H1 (cell line): Measurements from ENCODE around the gene MRRF. TPM values are rescaled to one million over a fixed set of nuclear protein-coding genes. Genes with fewer than 3 reads are reported as not detected.

Source experiments
- CTCF ChIA-PET: fragments of 300-600 bp; sonication (Branson Sonifier 250); formaldehyde crosslinking; loops from one replicate; lab custom pipeline; 2021; ENCODE audit not compliant: partially characterized antibody; lab: Charles Lee
- POLR2A ChIA-PET: fragments of 300-600 bp; sonication (Branson Sonifier 250); formaldehyde crosslinking; loops from one replicate; lab custom pipeline; 2021; ENCODE audit warnings: inconsistent platforms; ENCODE audit not compliant: partially characterized antibody; lab: Charles Lee
- DNase-seq, 2 experiments: peaks; one replicate each; pipeline versions ENCODE4 v3.0.0 to v3.0.0-alpha.2; 2010 to 2022; ENCODE audit warnings: low spot score in 2 of 2, low read depth in 1 of 2, mixed read lengths in 1 of 2
- FAIRE-seq: peaks from 2 replicates; lab custom pipeline; 2011; peaks lifted over from hg19 to GRCh38; lab: Jason Lieb, UNC
- H2AFZ ChIP-seq: 2 replicates; pipeline ENCODE4 v1.8.1; 2012; ENCODE audit warnings: low read length, inconsistent platforms
- H2AK5ac ChIP-seq: 2 replicates; pipeline ENCODE4 v1.6.1; 2013; ENCODE audit warnings: low read depth, low read length
- H2BK120ac ChIP-seq: replicated peaks from 2 replicates; pipeline ENCODE3; 2013; ENCODE audit warnings: low read depth, low read length, inconsistent platforms
- H2BK12ac ChIP-seq: 2 replicates; pipeline ENCODE4 v1.6.1; 2013; ENCODE audit warnings: low read depth, low read length
- H2BK15ac ChIP-seq: 2 replicates; pipeline ENCODE4 v1.6.1; 2013; ENCODE audit warnings: low read length
- H2BK20ac ChIP-seq: 2 replicates; pipeline ENCODE4 v1.6.1; 2013; ENCODE audit warnings: low read length
- H2BK5ac ChIP-seq: 2 replicates; pipeline ENCODE4 v1.6.1; 2013; ENCODE audit warnings: low read depth, low read length
- H3K14ac ChIP-seq: 2 replicates; pipeline ENCODE4 v1.6.1; 2013; ENCODE audit warnings: inconsistent platforms; ENCODE audit not compliant: insufficient read length
- H3K18ac ChIP-seq: 2 replicates; pipeline ENCODE4 v1.6.1; 2013; ENCODE audit warnings: low read length; ENCODE audit errors: extremely low read depth
- H3K23ac ChIP-seq: 2 replicates; pipeline ENCODE4 v1.6.1; 2013; ENCODE audit warnings: inconsistent platforms; ENCODE audit not compliant: insufficient read length
- H3K23me2 ChIP-seq: 2 replicates; pipeline ENCODE4 v1.6.1; 2013; ENCODE audit warnings: low read depth, low read length
- H3K27ac ChIP-seq: 2 replicates; pipeline ENCODE4 v1.6.1; 2011; ENCODE audit warnings: low read depth, low read length, inconsistent platforms
- H3K27me3 ChIP-seq, 4 experiments: replicated peaks in 1 of 4; 1 replicate in 1 of 4; 2 replicates in 3 of 4; pipeline versions ENCODE4 v1.6.1 to v1.8.1; 2011 to 2013; ENCODE audit warnings: low read length in 3 of 4, mild to moderate bottlenecking in 3 of 4, inconsistent platforms in 2 of 4, mixed read lengths in 2 of 4, moderate library complexity in 1 of 4; ENCODE audit not compliant: control insufficient read depth in 3 of 4, insufficient read depth in 3 of 4; ENCODE audit errors: extremely low read depth in 1 of 4
- H3K36me3 ChIP-seq, 4 experiments: 2 replicates each; pipeline versions ENCODE4 v1.6.1 to v1.8.1; 2011 to 2013; ENCODE audit warnings: mild to moderate bottlenecking in 4 of 4, low read length in 3 of 4, moderate library complexity in 2 of 4, control low read depth in 1 of 4, inconsistent platforms in 1 of 4; ENCODE audit not compliant: insufficient read depth in 4 of 4, control insufficient read depth in 2 of 4
- H3K4ac ChIP-seq: replicated peaks from 2 replicates; pipeline ENCODE3; 2013; ENCODE audit warnings: low read length, low read depth, mixed read lengths, inconsistent platforms; ENCODE audit not compliant: insufficient read length
- H3K4me1 ChIP-seq, 4 experiments: replicated peaks in 1 of 4; 1 replicate in 1 of 4; 2 replicates in 3 of 4; pipeline versions ENCODE4 v1.6.1 to v1.8.1; 2011 to 2013; ENCODE audit warnings: low read length in 3 of 4, inconsistent platforms in 2 of 4, mixed read lengths in 1 of 4; ENCODE audit not compliant: insufficient read depth in 4 of 4, control insufficient read depth in 3 of 4
- H3K4me2 ChIP-seq, 2 experiments: 2 replicates each; pipeline versions ENCODE4 v1.6.1 to v1.8.1; 2011 to 2013; ENCODE audit warnings: low read depth in 2 of 2, low read length in 2 of 2, control low read depth in 1 of 2, inconsistent platforms in 1 of 2, mild to moderate bottlenecking in 1 of 2; ENCODE audit not compliant: insufficient read depth in 1 of 2
- H3K4me3 ChIP-seq, 4 experiments: fragments of 200-600, 300-600 bp in 1 of 4; sonication (generic), shearing (Covaris generic), sonication (Bioruptor Twin) in 1 of 4; 2 replicates each; pipeline versions ENCODE4 v1.5.1 to v1.8.1; 2011 to 2016; ENCODE audit warnings: low read length in 4 of 4, low read depth in 3 of 4, control low read depth in 2 of 4, inconsistent platforms in 2 of 4, mild to moderate bottlenecking in 2 of 4, mixed read lengths in 1 of 4, moderate library complexity in 1 of 4; ENCODE audit not compliant: insufficient read depth in 2 of 4; ENCODE audit errors: extremely low read depth in 1 of 4
- H3K56ac ChIP-seq: replicated peaks from 2 replicates; pipeline ENCODE3; 2013; ENCODE audit warnings: low read depth, mild to moderate bottlenecking, mixed read lengths, low read length, inconsistent platforms; ENCODE audit not compliant: insufficient read length
- H3K79me1 ChIP-seq: 2 replicates; pipeline ENCODE4 v1.6.1; 2013; ENCODE audit warnings: low read depth, low read length, control low read depth
- H3K79me2 ChIP-seq, 2 experiments: 2 replicates each; pipeline versions ENCODE4 v1.6.1 to v1.8.1; 2012 to 2013; ENCODE audit warnings: low read length in 2 of 2, mild to moderate bottlenecking in 2 of 2, inconsistent platforms in 1 of 2; ENCODE audit not compliant: insufficient read depth in 2 of 2, control insufficient read depth in 1 of 2
- H3K9ac ChIP-seq, 4 experiments: replicated peaks in 1 of 4; 1 replicate in 1 of 4; 2 replicates in 3 of 4; pipeline versions ENCODE4 v1.6.1 to v1.8.1; 2011 to 2013; ENCODE audit warnings: low read depth in 3 of 4, low read length in 3 of 4, control low read depth in 2 of 4, mild to moderate bottlenecking in 2 of 4, moderate library complexity in 2 of 4, inconsistent platforms in 1 of 4; ENCODE audit errors: extremely low read depth in 1 of 4
- H3K9me3 ChIP-seq, 2 experiments: 2 replicates each; pipeline versions ENCODE4 v1.6.1 to v1.8.1; 2012 to 2013; ENCODE audit warnings: mild to moderate bottlenecking in 2 of 2, moderate library complexity in 2 of 2, control low read depth in 1 of 2, inconsistent platforms in 1 of 2, low read depth in 1 of 2, low read length in 1 of 2, mixed read lengths in 1 of 2; ENCODE audit not compliant: insufficient read depth in 2 of 2
- H4K20me1 ChIP-seq, 2 experiments: replicated peaks in 1 of 2; 2 replicates each; pipeline versions ENCODE3 to v1.8.1; 2011 to 2013; ENCODE audit warnings: inconsistent platforms in 2 of 2, low read length in 2 of 2, mild to moderate bottlenecking in 1 of 2; ENCODE audit not compliant: insufficient read depth in 2 of 2, control insufficient read depth in 1 of 2
- H4K5ac ChIP-seq: 2 replicates; pipeline ENCODE4 v1.6.1; 2013; ENCODE audit warnings: low read length, low read depth, mixed read lengths, inconsistent platforms; ENCODE audit not compliant: insufficient read length
- H4K8ac ChIP-seq: 2 replicates; pipeline ENCODE4 v1.8.0; 2013; ENCODE audit warnings: mild to moderate bottlenecking, moderate library complexity, low read length, inconsistent platforms; ENCODE audit not compliant: insufficient read depth; ENCODE audit errors: extremely low read depth
- H4K91ac ChIP-seq: replicated peaks from 2 replicates; pipeline ENCODE3; 2013; ENCODE audit warnings: low read length, mixed read lengths, inconsistent platforms; ENCODE audit not compliant: insufficient read length
- BCL11A ChIP-seq, 2 experiments: IDR thresholded peaks; one replicate each; pipeline ENCODE4 v1.6.1; 2011; ENCODE audit warnings: low read depth in 2 of 2, low read length in 2 of 2, mild to moderate bottlenecking in 2 of 2
- CREB1 ChIP-seq: IDR thresholded peaks from 2 replicates; pipeline ENCODE4 v1.6.1; 2012; ENCODE audit warnings: inconsistent platforms
- KDM5A ChIP-seq: fragments of 200-600 bp; IDR thresholded peaks from 2 replicates; pipeline ENCODE4 v1.7.1; 2012; ENCODE audit warnings: mild to moderate bottlenecking, low read length, inconsistent platforms, mixed read lengths
- POU5F1 ChIP-seq: IDR thresholded peaks from 2 replicates; pipeline ENCODE4 v1.6.1; 2011; ENCODE audit warnings: low read depth, mild to moderate bottlenecking, low read length, moderate library complexity
- RBBP5 ChIP-seq: IDR thresholded peaks from 2 replicates; pipeline ENCODE4 v1.7.1; 2012; ENCODE audit warnings: low read depth, mild to moderate bottlenecking, inconsistent platforms, low read length, moderate library complexity, borderline replicate concordance
- RFX5 ChIP-seq: IDR thresholded peaks from 2 replicates; pipeline ENCODE4 v1.6.1; 2011; ENCODE audit warnings: low read depth, low read length, improper control_type of control experiment, borderline replicate concordance
- SIRT6 ChIP-seq: IDR thresholded peaks from one replicate; pipeline ENCODE4 v1.7.1; 2012; ENCODE audit warnings: low read length, inconsistent platforms
- SRF ChIP-seq: IDR thresholded peaks from 2 replicates; pipeline ENCODE4 v1.6.1; 2011; ENCODE audit warnings: mild to moderate bottlenecking, low read depth, low read length, moderate library complexity
- WGBS, 2 experiments: shearing (Covaris generic) in 1 of 2; methylation state at CpG; one replicate each; pipeline versions ENCODE4 v1.1.6 to v1.1.7; 2013 to 2015; ENCODE audit warnings: low lambda C conversion rate in 2 of 2, mixed read lengths in 2 of 2, inconsistent platforms in 1 of 2, low coverage in 1 of 2, missing lambda C conversion rate in 1 of 2; ENCODE audit not compliant: insufficient replicate concordance in 2 of 2, insufficient coverage in 1 of 2, insufficient read length in 1 of 2; ENCODE audit errors: extremely low coverage in 1 of 2, missing lambda C conversion rate in 1 of 2; 5-methylcytosine and 5-hydroxymethylcytosine counted together
- polyA plus RNA-seq, 7 experiments: library from polyadenylated mRNA; depleted of rRNA in 3 of 7; stranded (reverse) in 5 of 7; unstranded in 2 of 7; fragments of >200 nt in 5 of 7; fragments of 200-250 nt in 2 of 7; gene quantifications; 1 replicate in 5 of 7; 2 replicates in 1 of 7; 4 replicates in 1 of 7; pipeline versions ENCODE4 v1.2.1 to v1.2.3, GENCODE V29; 2011 to 2013; ENCODE audit warnings: missing spikeins in 2 of 7, mixed read lengths in 2 of 7
- total RNA-seq: library from RNA; stranded (reverse); fragmentation: NEBNext Ultra II Directional; extraction: Animal tissue kit (Norgen Biotek cat#: 25700); gene quantifications from 2 replicates; pipeline ENCODE4 v1.2.1, GENCODE V29; 2021
- TF ChIP-seq, protein P1 (sequence below), 3 experiments: IDR thresholded peaks; 1 replicate in 2 of 3; 2 replicates in 1 of 3; pipeline versions ENCODE4 v1.5.1 to v1.6.1; 2011; ENCODE audit warnings: low read length in 3 of 3, mild to moderate bottlenecking in 3 of 3, inconsistent platforms in 2 of 3, low read depth in 1 of 3, moderate library complexity in 1 of 3; ENCODE audit not compliant: insufficient read depth in 1 of 3; ENCODE audit errors: control extremely low read depth in 1 of 3

Gene MRRF
- total and polyA plus RNA-seq, 2 of the 8 experiments (the other 6 are each of a cell fraction or from before 2014, with no cell fraction given): 29.4 to 47.8 TPM

DNA sequence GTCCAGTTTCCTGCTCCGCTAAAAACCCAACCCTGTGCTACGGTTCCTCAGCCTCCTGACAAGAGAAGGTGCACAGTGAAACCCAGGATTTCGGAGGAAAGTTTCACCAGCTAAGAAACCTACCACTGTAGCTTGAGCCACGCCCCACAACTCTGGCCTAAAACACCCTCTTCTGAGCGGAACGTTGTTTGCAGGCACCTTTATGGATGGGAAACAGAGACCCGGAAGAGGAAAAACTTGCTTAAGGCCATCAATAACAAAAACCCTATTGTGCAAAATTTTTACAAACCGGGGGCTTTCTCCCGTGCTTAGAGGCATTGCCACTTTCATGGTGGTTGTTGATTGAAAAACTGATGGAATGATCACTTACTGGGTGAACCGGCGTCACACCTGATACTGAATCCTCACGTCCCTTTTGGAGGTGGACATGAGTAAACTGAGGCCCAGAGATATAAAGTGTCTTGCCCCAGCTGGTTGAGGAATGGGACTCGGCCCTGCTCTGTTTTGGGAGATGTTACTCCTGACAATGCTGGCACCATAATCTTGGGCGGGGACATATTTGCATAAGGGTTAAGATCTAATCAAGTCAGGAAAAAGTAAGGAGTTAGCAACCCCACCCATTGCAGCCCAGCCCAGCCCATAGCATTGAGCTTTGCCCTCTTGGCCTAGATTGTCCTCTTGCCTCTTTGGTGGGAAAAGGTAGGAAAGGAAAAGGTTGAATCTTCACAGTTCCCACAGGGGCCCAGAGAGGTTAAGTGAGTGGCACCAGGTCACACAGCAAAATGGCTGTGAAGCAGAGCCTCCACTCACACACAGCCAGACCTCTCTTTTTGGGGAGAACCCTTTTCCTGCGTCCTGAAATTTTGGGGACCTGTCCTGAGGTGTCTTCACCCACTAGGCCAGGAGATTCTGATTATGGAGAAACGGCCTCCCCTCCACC lies 82.9 kb downstream of the MRRF start:
- no peak overlapping the region for H3K18ac ChIP-seq
- H2AK5ac ChIP-seq: no peak overlapping the region
- no peak overlapping the region for H2BK20ac ChIP-seq
- H3K4me2 ChIP-seq: peak overlapping the region; percentile 90 to 99
- POLR2A ChIA-PET: interaction anchor here (2.2 kb wide), 1 partner anchor 249 kb away, joined by 5 read pairs; no protein-coding TSS in a partner anchor
- no peaks in the 10 kb centered on the region for H3K79me2 ChIP-seq
- H3K4me3 ChIP-seq: peak overlapping the region; percentile 48 to 75 (median 62)
- H3K56ac ChIP-seq: no peak overlapping the region
- H3K4me1 ChIP-seq: peaks cover 4 to 15% (median 9%) of the 10 kb centered on the region in 4 experiments; a peak in 6 of 7 replicates
- CTCF ChIA-PET: interaction anchor here (0.7 to 25.6 kb wide), 11 partner anchors 9 to 251 kb away, joined by 3 to 544 read pairs (median 4); no protein-coding TSS in a partner anchor
- no peak overlapping the region for H3K9ac ChIP-seq
- no peaks in the 10 kb centered on the region for H3K9me3 ChIP-seq
- no peak for FAIRE-seq
- no peak overlapping the region; the same call in 1 of the 2 replicates for H4K8ac ChIP-seq
- H2BK15ac ChIP-seq: 0 out of 2 replicates have a peak overlapping the region, but pooled peaks have one; percentile 19
- no peak overlapping the region for H4K5ac ChIP-seq
- H4K91ac ChIP-seq: no peak overlapping the region
- peaks cover 6% of the 10 kb centered on the region for H3K23me2 ChIP-seq
- peaks cover 0 to 2% of the 10 kb centered on the region in 2 experiments for H4K20me1 ChIP-seq
- no peaks in the 10 kb centered on the region for H3K36me3 ChIP-seq
- no peak overlapping the region for H2BK5ac ChIP-seq
- 0 out of 2 replicates have a peak overlapping the region, but pooled peaks have one; percentile 20 for H2BK12ac ChIP-seq
- no peak overlapping the region for H3K14ac ChIP-seq
- H3K23ac ChIP-seq: no peak overlapping the region
- 40% methylated on average over 16 of the region's 16 CpGs; no CpG with 5 or more reads in 1 of the 2 experiments for WGBS, 2 experiments
- H3K79me1 ChIP-seq: no peaks in the 10 kb centered on the region
- H2AFZ ChIP-seq: no peak overlapping the region
- no peak overlapping the region for H2BK120ac ChIP-seq
- no peak for DNase-seq
- no peak overlapping the region for H3K4ac ChIP-seq
- no peak overlapping the region for H3K27ac ChIP-seq
- peaks cover 0 to 17% (median 9%) of the 10 kb centered on the region in 4 experiments; a peak in 6 of 7 replicates for H3K27me3 ChIP-seq
- TF ChIP-seq BCL11A (IDR thresholded peaks at IDR 0.05; ENCODE audit: low read depth in 2 of 2, low read length in 2 of 2) (no peak), RBBP5 (no peak), SRF (no peak), CREB1 (no peak), RFX5 (no peak), POU5F1 (no peak), SIRT6 (no peak), KDM5A (no peak)
- TF ChIP-seq, protein P1, sequence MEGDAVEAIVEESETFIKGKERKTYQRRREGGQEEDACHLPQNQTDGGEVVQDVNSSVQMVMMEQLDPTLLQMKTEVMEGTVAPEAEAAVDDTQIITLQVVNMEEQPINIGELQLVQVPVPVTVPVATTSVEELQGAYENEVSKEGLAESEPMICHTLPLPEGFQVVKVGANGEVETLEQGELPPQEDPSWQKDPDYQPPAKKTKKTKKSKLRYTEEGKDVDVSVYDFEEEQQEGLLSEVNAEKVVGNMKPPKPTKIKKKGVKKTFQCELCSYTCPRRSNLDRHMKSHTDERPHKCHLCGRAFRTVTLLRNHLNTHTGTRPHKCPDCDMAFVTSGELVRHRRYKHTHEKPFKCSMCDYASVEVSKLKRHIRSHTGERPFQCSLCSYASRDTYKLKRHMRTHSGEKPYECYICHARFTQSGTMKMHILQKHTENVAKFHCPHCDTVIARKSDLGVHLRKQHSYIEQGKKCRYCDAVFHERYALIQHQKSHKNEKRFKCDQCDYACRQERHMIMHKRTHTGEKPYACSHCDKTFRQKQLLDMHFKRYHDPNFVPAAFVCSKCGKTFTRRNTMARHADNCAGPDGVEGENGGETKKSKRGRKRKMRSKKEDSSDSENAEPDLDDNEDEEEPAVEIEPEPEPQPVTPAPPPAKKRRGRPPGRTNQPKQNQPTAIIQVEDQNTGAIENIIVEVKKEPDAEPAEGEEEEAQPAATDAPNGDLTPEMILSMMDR (IDR thresholded peaks at IDR 0.05; ENCODE audit: control extremely low read depth in 1 of 3, insufficient read depth in 1 of 3, low read depth in 1 of 3, low read length in 3 of 3): peak in 1 of 3 experiments; percentile 7; a peak in 1 of 4 replicates
